Stimulated activated CD4-positive, alpha-beta T cell treated with anti-CD3 and anti-CD28 coated beads, Interleukin-12 subunit alpha, Interleukin-12 subunit beta, amount 100 ng/mL, for 48 hours (primary cell): ENCODE results near the gene CAMK1D.

Experiments used
- DNase-seq, 3 donors: peaks; one replicate each; pipeline ENCODE4 v3.0.0-alpha.2; 2020; ENCODE audit warnings: low read depth in 2 of 3, low spot score in 1 of 3

The CAMK1D gene

DNA sequence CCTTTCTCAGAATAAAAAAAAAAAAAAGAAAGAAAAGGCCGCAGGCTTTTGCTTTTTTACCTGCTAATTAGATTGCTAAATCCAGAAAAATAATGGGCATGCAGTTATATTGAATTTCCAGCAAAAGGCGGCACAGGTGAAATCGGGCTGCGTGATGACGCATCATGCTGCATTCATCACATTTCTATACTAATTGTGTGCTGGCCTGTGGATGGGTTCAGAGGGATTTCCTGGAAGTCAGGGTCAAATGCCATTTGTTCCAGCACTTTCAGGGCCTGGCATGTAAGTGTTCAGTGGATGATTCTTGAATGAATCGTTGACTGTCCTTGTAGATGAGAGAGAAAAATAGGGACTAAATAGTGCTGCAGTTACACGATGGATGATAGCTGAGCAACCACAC is 292.7 kb downstream of the CAMK1D start:
- no peak for DNase-seq

DNA sequence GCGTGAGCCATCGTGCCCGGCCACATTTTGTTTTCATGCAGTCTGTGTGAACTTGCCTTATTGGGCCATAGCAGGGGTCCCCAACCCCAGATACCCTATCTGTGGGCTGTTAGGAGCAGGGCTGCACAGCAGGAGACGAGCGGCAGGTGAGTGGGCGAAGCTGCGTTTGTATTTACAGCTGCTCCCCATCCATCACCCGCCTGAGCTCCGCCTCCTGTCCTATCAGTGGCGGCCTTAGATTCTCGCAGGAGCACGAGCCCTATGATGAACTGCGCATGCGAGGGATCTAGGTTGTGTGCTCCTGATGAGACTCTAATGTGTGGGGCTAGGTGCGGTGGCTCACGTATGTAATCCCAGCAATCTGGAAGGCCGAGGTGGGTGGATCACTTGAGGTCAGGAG is 293.9 kb downstream of the CAMK1D start:
- DNase-seq = no peak

DNA sequence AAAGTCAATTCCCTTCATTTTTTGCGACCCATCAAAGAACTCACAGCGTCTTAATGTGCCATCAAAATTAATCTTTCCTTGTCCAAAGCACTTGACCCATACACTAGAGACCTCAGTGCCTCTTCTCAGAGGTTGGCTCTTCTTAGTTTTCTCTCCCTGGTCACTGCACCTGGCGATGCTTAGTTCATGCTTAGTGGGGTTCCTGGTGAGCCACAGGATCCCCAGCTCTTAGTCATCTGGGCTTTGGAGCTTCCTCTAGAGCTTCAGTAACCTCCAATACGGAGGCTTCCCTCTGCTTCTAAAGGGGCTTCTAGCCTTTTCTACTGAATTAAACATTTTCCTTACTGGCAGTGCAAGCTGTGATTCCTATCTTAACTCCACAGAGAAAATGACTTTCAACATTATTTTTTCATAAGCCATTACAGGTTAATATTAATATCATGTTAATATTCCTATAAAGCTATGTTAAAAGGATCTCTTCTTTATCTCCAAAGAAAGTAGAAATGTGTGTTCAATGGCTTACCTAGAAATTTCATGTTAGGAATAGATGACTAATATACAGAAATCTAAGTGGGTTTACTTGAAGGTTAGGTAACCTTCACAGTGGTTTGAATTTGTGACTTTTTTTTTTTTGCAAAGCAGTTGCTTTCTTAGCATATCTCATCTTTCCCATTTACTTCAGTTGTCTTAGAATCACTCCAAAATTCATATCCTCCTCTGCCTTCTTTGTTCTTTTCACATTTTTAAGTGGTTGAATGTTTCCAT is 295.2 kb downstream of the CAMK1D start:
- no peak for DNase-seq

DNA sequence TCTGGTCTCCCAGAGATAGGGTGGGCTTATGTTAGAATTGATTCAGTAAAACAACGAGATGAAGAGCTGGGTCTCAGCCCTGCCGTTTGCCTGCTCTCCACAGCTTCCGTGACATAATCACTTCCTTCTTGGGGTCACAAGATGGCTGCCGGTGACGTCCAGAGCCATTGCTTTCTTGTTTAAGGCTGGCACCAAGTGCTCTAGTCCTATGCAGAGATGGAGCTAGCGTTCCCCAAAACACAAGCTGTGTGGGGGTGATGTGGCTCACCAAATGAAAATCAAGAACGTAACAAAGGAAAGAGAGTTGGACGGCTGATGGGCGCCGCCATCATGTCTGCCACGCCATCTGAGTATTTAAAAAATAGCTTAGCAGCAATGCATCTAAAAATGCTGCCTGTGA is 296.1 kb downstream of the CAMK1D start:
- no peak for DNase-seq

DNA sequence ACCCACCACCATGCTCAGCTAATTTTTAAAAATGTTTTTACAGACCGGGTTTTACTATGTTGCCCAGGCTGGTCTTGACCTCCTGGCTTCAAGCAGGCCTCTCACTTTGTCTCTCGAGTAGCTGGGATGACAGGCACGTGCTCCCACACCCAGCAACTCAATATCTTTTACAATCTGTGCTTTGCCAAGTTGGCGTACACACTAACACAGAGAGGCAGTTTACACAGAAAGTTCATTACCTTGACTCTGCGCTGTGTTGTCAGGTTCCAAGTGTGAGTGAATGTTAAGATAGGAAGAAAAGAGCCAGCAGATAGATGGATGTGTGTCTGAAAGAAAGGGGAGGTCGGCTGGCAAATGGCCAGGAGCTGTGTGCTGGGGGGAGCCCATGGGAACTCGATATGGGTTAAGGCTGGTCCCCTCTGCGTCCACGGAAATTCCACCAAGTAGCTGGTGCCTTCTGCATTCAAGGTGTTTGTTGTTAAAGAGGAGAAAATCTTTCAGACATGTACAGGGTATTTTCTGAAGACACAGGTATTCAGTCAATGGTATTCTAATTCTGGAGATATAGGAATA is 299.8 kb downstream of the CAMK1D start:
- no peak for DNase-seq

DNA sequence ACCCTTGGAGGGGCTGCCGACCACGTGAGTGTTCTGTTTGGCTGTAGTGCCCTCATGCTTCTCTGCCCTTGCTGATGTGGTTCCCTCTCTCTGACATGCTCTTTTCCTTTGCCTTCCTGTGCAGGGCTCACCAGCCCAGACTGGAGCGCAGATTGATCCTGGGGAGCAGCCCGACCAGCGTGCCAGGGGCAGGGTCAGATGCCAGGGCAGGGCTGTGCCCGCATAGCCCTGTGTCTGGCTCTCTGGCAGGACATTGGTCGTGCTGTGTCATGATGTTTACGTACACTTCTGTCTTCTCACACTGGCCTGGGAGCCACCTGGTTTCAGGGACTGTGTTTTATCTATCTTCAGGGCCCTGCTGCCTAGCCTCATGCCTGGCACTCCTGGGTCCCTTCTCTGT is 300.8 kb downstream of the CAMK1D start:
- DNase-seq = no peak

DNA sequence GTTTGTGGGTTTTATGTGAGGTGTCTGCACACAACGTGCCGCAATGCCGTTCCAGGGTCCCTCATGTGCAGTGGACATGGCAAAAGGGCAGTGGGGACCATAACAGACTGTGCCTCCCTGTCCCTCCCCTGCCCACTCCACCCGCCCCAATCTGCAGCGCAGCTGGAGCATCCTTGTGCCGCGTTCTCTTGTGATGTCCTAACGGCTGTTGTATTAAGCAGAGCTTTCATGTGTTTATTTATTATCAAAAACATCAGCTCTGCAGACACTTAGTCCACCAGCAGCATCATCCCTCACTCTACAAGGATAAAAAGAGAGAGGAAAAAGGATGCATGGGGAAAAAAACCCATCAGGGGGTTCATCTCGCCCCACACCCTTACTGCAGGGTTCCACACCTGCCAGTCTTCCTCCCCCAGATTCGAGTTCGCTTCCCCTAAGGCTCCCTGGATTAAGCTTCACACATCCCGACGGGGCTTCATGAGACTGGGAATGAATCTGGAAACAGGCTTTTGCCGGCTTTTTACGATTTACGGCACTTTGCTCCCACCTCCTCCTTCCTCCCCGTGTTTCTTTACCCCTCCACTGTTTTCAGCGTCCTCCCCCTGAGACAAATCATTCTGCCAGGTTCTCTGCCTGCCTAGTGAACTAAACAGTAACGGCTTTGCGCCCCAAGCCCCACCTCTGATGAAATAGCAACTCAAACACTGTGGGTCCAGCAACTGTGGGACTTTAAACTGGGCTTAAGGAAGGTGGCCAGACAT is 301.4 kb downstream of the CAMK1D start:
- no peak for DNase-seq

DNA sequence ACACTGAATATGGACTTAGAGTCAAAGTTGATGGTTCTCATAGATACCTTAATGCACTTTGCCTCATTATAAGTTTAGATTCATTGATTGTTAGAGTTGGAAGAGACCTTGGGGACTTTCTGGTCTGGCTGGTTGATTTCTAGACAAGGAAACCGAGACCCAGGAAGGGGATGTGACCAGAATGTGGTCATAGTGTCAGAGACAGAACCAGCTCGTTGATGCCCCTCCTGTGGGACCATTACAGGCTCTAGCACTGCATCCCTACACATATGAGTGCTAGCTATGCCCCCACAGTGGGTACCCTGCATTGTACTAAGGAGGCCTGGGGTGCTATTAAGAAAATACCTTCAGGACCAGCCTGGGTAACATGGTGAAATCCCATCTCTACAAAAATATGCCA is 306.6 kb downstream of the CAMK1D start:
- no peak for DNase-seq

DNA sequence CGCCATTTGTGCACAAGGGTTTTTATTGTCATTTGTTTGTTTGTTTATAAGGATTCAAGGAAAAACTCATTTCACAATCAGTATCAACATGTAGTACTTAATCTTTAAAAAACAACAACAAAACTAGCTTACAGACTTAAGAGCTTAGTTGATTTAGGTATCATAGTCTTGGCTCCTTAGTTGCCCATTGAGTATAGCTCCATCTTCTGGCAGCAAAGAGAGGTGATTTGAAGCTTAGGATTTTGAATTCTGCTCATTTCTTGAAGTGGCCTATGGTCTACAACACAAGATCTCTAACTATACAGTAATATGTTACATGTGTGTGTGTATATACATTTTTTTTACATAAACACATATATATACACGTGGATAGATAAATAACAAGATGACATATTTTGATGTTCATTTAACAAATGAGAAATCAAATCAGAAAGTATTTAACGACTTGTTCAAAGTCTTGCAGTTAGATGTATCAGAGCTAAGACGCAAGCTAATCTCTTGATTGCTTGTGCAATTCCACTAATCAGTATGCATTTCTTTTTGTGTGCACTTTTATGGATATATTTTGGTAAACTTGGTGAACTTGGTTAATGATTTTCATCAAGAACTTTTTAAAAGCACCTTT is 307.3 kb downstream of the CAMK1D start:
- DNase-seq = no peak

DNA sequence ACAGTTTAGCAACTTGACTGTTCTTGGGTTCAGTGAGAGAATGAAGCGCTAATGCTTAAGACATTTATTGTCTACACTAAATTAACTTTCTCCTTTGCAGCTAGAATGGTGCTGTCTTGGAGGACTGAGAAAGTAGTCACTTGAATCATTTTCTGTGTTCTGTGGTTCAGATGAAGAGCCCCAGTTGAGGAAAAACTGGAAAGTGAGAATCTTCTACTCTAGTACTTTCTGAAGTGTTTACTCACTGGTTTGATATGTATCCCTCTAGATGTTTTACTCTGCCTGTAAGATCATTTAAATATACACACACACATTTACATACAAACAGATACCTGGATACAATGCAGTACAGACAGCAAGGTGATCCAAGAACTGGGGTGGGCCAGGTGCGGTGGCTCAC is 308.1 kb downstream of the CAMK1D start:
- DNase-seq = no peak

DNA sequence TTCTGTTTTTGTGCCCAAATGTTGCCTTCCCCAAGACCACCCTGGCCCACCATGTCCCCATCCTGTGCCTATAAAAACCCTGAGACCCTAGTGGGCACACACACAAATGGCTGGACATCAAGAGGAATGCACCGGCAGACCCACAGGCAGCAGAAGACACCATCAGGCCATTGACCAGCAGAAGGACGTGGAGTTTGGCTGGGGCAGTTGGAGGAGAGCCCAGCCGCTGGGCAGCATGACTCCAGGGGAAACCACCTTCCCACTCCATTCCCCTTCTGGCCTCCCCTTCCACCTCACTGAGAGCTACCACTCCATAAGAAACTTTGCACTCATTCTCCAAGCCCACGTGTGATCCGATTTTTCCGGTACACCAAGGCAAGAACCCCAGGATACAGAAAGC is 309.2 kb downstream of the CAMK1D start:
- DNase-seq = no peak

DNA sequence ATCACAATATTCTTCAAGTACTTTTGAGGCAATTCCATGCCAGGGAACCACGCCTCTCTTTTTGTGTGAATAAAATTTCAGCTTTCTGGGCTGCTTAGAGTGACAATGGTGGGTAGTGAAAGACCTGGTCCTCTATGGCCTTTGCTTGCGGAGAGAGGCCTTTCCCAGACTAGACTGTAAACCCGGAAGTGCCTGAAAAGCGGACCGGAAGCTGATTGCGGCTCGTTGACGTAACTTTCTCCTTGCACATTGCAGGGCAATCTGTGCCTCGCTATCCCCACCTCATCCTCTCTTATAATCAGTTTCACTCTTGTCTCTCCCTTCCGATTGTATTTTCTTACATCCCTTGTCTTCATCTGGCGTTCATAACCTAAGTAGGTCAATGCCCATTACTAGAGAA is 310.4 kb downstream of the CAMK1D start:
- DNase-seq = no peak

DNA sequence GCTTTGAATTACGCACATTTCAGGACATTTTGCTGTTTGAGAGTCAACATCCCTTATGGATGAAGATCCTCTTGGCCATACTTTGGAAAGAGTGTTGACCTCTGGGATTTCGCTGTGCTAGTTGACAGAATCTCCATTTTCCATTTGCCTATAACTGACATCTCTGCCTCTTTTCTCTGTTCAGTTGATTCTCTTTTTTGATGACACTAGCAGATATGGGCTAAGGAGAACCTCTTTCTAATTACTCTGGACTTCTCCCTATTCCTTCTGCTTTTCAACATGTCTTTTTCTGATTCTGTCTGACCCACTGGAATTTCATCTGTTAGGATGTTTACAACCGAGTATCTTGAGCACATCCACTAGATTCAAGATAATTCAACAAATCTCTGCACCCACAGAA is 311.5 kb downstream of the CAMK1D start:
- DNase-seq = no peak

DNA sequence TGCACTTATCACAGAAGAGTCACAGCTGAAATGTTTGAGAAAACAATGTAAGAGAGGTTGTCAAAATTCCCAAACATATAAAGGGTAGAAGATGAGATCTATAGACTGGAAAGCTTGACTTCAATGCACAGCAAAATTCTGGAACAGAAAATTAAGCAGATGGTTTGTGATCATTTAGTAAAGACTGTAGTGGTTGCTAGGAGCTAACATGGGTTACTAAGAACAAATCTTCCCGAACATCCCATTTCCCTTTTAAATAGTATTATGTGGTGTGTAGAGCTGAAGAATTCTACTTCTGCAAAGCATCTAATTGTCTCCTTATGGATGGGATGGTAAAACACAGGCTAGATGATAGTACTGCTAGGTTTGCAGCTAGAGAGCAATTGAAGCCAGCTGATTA is 312.3 kb downstream of the CAMK1D start:
- no peak for DNase-seq

DNA sequence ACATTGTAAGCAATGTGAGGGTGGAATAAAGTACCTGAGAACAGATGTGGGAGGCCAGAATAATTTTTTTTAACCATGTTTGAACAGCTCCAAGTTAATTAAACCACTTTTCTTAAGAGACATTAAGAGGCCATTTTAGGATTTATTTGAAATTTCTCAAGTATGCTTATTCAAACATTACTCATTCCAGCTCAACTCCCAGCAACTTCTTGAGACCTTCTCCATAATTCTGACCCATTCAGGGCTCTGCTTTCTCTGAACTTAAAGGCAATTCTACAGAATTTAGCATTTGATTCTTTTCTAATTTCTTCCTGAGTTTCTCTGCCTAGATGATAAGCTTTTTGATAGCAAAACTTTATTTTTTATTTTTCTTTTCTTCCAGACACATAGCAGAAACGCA is 314.5 kb downstream of the CAMK1D start:
- DNase-seq = no peak

DNA sequence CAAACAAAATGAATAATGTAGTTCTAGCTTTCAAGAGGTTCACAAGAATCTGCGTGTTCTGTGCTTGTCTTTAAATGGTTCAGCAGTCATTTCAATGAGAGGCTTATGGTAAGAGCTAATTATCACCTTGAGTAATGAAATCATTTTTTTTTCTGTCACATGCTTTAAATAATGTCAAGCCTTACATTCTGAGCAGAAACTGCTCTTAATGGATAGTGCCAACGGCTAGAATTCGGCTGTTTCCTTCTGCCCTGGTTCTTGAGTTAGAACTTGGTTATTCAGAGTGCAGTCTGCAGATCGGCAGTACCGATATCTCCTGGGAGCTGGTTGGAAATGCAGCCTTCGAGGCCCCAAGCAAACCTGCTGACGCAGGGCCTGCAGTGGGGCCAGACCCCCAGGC is 316.2 kb downstream of the CAMK1D start:
- DNase-seq = no peak

DNA sequence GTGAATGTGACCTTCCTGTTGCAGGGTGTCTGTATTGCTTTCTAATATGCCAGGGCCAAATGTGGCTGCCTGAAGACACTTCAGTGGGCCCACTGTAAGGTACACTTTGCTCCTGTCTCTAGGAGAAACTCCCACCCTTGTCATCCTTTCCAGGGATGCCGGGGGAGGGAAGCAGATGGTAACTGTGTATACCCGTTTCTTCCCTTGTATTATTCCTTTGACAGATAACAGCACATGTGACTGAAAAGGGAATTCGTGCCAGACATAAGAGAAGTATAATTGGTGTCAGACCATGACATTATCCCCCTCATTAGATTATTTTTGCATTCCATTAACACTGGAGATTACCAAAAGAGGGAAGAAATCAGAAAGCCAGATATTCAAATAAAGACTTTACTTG is 317.7 kb downstream of the CAMK1D start:
- no peak for DNase-seq

DNA sequence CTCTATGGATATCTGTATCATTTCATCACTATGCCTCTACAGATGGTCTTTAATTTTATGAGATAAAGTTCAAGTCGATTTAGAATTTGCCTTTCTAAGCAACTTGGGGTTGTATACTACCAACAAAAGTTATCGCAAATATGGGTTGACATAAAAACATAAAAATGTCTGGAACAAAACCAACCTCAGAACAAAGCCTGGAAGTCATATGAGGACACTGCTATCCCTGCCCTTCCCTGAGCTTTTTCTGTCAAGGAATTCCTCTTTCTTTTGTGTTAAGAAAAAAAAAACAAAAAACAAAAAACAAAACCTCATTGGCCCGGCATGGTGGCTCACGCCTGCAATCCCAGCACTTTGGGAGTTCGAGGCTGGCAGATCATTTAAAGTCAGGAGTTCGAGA is 319.3 kb downstream of the CAMK1D start:
- no peak for DNase-seq

DNA sequence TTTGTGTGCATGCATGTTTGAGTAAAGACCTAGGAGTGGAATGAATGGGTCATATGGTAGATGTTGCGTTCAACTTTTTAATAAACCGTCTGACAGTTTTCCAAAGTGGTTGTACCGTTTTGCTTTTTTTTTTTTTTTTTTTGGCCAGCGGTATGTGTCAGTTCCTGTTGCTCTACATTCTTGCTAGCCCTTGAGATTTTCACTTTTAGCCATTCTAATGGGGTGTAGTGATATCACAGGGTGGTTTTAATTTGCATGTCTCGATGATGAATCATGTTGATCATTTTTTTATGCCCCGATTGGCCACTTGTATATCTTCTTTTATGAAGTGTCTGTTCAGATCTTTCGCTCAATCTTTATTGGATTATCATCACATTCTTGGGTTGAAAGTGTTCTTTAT is 320.7 kb downstream of the CAMK1D start:
- no peak for DNase-seq

DNA sequence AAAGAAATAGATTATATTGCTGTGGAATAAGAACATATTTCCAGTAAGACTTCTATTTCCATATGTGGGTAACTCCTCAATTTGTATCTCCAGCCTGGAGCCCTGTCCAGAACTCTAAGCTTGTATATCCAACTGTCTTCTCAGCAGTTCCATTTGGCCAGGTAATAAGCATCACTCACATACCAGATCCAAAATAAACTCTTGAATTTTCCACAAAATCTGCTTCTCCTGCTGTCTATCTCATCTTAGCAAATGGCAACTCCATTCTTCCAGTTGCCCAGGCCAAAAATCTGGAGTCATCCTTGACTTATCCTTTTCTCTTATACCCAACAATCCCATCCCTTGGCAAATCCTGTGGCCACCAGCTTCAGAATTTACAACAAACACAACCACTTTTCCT is 325.8 kb downstream of the CAMK1D start:
- no peak for DNase-seq

DNA sequence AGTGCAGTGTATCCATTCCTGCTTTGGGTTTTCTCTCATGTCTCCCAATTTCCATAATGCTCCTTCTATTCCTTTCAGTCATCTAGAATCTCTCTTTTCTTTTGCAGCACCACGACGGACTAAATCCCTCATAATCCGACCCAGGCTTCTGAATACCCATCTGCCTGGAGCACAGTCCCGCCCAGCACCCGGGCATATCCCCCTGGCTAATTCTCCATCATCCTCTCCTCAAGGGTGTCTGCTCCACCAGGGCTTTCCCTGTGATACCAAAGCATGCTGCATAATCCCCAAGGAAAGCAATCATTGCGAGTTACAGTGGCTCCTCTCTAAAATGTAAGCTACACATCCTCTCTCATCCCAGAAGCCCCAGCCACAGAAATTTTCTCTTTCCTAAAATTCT is 330.3 kb downstream of the CAMK1D start:
- DNase-seq = no peak

DNA sequence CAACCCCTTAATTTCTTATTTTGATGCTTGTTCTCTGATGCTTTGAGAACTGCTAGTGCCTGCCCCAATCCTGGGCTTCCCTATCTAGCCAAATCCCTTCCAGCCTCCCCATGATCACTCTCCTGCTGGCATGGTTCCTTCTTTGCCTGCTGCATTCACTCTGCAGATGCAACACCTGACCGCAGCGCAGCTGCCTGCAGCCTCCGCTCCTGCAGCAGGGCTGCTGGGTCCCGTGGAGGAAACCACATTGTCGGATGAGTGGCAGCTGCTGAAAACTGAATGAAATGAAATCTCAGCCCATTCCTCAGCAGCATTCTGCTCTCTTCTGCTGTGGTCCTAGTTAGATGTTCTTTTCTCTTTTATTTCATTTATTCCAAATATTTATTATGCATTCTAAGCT is 331.9 kb downstream of the CAMK1D start:
- DNase-seq = no peak
